Fibroblast of mammary gland (primary cell): Measurements from ENCODE around the gene CYFIP2.

Source experiments
- DNase-seq: peaks from one replicate; pipeline ENCODE4 v3.0.0-alpha.2; 2010; ENCODE audit warnings: low read depth
- H3K4me3 ChIP-seq: 2 replicates; pipeline ENCODE4 v1.5.1; 2011; ENCODE audit warnings: low read depth, mild to moderate bottlenecking, low read length, moderate library complexity; ENCODE audit not compliant: control insufficient read depth
- CTCF ChIP-seq: conservative IDR thresholded peaks from 2 replicates; pipeline ENCODE4 v1.5.1; 2011; ENCODE audit warnings: low read depth, low read length, inconsistent platforms; ENCODE audit not compliant: control insufficient read depth, insufficient read depth

Gene CYFIP2

GRCh38 chr5:157381746-157382145 lies 115.8 kb downstream of the CYFIP2 start:
- TF ChIP-seq CTCF = no peak
- no peak for DNase-seq
- no peak overlapping the region for H3K4me3 ChIP-seq

GRCh38 chr5:157382996-157383800 lies 117.3 kb downstream of the CYFIP2 start:
- TF ChIP-seq CTCF = no peak
- no peak overlapping the region for H3K4me3 ChIP-seq
- DNase-seq = no peak

- peak; percentile 3 for TF ChIP-seq CTCF
- DNase-seq = peak; percentile 97
- no peak overlapping the region for H3K4me3 ChIP-seq
Observed at GRCh38 chr5:157384971-157385709, 119.2 kb downstream of the CYFIP2 start.

- no peak for TF ChIP-seq CTCF
- DNase-seq = no peak
- H3K4me3 ChIP-seq = no peak overlapping the region
Observed at GRCh38 chr5:157387041-157387563, 121.2 kb downstream of the CYFIP2 start.

- no peak for TF ChIP-seq CTCF
- no peak overlapping the region for H3K4me3 ChIP-seq
- DNase-seq = peak; percentile 96
Observed at GRCh38 chr5:157387683-157388093, 121.8 kb downstream of the CYFIP2 start.

GRCh38 chr5:157388111-157388710 lies 122.3 kb downstream of the CYFIP2 start:
- no peak overlapping the region for H3K4me3 ChIP-seq
- no peak for DNase-seq
- no peak for TF ChIP-seq CTCF
